Activated T-cell treated with anti-CD3 and anti-CD28 coated beads for 48 hours (primary cell): Measurements from ENCODE around the gene EEFSEC.

ENCODE experiments used
- DNase-seq: peaks from one replicate; pipeline ENCODE4 v3.0.0-alpha.2; 2020; ENCODE audit warnings: low read depth

The EEFSEC gene

GRCh38 chr3:128448491-128448890 is 295.2 kb downstream of the EEFSEC start:
- no peak for DNase-seq

GRCh38 chr3:128449111-128449638 is 295.9 kb downstream of the EEFSEC start:
- DNase-seq = no peak

- DNase-seq = no peak
These were observed 298.8 kb downstream of the EEFSEC start for GRCh38 chr3:128452120-128452519.

GRCh38 chr3:128452678-128453275 is 299.5 kb downstream of the EEFSEC start:
- DNase-seq = no peak

- no peak for DNase-seq
These were observed 300.4 kb downstream of the EEFSEC start for GRCh38 chr3:128453501-128454309.

- no peak for DNase-seq
These were observed 301.0 kb downstream of the EEFSEC start for GRCh38 chr3:128454310-128454618.

GRCh38 chr3:128455116-128455515 is 301.8 kb downstream of the EEFSEC start:
- no peak for DNase-seq

- DNase-seq = no peak
These were observed 302.8 kb downstream of the EEFSEC start for GRCh38 chr3:128455786-128456748.

- no peak for DNase-seq
These were observed 303.8 kb downstream of the EEFSEC start for GRCh38 chr3:128456776-128457715.

- no peak for DNase-seq
These were observed 304.7 kb downstream of the EEFSEC start for GRCh38 chr3:128457937-128458336.
